ENCODE data around the gene GPR107. TPM values are rescaled to one million over a fixed set of nuclear protein-coding genes. Genes with fewer than 3 reads are reported as not detected.

The GPR107 gene
- total RNA-seq, 4 donors from 2014 or later: 18.9 to 27.0 (median 23.2) TPM

DNA sequence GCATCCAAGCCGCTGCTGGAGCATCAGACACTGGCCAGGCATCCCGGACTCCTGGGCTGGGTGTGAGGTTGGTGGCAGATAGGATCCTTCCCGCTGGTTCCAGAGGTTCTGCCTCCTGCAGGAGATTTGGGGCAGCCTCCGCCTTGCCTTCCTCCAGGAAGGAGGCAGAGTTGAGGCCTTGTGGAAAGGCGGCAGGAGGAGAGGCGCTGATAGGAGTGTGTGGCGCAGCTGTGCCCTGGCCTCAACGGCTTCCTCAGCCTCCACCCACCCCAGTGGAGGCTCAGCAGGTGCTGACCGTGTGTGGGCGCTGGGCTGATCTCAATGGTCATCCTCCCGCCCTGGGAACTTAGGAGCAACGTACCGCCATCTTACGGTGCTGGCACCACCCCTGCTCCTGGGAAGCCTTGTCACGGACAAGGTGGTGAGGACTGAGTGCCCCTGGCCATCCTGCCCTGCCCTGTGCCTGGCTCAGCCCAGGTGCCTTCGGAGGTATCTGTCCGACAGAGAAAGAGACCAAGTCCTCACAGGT, 128.7 kb downstream of the GPR107 start:
- Histone ChIP-seq H3K36me3 (no peaks in the 10 kb centered on the region), H3K4me3 (no peak overlapping the region), H3K9me3 (no peaks in the 10 kb centered on the region), H3K27me3 (no peaks in the 10 kb centered on the region), H3K4me1 (peaks cover 24 to 64% (median 29%) of the 10 kb centered on the region in 3 donors), H3K27ac (peak overlapping the region; percentile 54 to 93 (median 80))
- no peak for DNase-seq
- TF ChIP-seq, protein P1, sequence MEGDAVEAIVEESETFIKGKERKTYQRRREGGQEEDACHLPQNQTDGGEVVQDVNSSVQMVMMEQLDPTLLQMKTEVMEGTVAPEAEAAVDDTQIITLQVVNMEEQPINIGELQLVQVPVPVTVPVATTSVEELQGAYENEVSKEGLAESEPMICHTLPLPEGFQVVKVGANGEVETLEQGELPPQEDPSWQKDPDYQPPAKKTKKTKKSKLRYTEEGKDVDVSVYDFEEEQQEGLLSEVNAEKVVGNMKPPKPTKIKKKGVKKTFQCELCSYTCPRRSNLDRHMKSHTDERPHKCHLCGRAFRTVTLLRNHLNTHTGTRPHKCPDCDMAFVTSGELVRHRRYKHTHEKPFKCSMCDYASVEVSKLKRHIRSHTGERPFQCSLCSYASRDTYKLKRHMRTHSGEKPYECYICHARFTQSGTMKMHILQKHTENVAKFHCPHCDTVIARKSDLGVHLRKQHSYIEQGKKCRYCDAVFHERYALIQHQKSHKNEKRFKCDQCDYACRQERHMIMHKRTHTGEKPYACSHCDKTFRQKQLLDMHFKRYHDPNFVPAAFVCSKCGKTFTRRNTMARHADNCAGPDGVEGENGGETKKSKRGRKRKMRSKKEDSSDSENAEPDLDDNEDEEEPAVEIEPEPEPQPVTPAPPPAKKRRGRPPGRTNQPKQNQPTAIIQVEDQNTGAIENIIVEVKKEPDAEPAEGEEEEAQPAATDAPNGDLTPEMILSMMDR (IDR thresholded peaks at IDR 0.05): no peak
- TF ChIP-seq POLR2A (IDR thresholded peaks at IDR 0.05): no peak
- intact Hi-C loops (cut with DNase I): no loop called here
- WGBS, 2 donors: 76% methylated on average over 9 of the region's 17 CpGs; no CpG with 5 or more reads in 1 of the 2 donors

DNA sequence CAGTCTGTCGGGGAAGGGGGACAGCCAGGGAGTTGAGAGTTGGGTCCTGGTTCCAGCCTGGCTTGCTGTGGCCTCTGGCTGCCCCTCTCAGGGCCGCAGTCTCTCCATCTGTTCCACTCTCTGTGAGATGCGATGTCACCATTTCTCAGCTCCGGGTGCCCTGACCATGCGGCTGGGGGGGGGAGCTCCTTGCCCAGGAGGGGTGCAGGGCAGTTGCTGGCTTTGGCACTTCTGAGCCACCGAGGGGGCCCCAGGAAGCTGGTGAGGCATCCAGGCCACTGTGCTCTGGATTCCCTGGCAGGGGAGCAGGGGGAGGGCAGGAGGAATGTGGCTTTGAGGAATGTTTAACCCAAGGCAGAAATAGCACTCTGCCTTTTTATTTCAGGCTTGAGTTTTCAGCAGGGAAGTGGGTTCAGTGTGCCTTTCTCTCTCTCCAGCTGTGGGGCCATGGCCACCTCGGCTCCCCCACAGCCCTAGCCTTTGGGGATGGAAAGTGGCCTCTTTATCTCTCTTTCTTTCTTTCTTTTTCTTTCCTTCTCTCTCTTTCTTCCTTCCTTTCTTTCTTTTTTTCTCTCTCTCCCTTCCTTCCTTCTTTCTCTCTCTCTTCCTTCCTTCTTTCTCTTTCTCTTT, 129.5 kb downstream of the GPR107 start:
- WGBS, 2 donors: 9 to 46% methylated on average over 1 to 2 of the region's 7 CpGs
- Histone ChIP-seq H3K36me3 (no peaks in the 10 kb centered on the region), H3K27ac (peak overlapping the region; percentile 54 to 93 (median 80)), H3K9me3 (no peaks in the 10 kb centered on the region), H3K4me1 (peaks cover 29 to 70% (median 35%) of the 10 kb centered on the region in 3 donors), H3K27me3 (no peaks in the 10 kb centered on the region), H3K4me3 (no peak overlapping the region)
- intact Hi-C loops (cut with DNase I): no loop called here
- no peak for TF ChIP-seq POLR2A (IDR thresholded peaks at IDR 0.05)
- TF ChIP-seq, protein P1 (IDR thresholded peaks at IDR 0.05): no peak
- DNase-seq: no peak

DNA sequence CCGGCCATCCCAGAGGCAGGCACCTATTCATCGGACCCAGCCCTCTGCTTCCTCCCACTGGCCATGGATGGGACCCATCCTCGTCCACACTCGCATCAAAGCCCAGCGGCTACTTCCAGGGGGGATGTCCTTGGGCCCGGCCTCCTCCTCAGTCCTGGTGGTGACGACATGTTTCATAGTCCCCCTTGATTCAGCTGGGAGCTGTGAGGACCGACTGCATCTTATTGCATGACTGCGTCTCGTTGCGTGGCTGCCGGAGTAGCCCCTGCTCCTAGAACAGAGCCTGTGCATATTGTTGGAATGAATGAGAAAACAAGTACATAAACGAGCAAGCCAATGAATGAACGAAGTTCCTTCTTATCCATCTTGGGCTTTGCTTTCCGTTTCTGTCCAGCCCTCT, 131.3 kb downstream of the GPR107 start:
- intact Hi-C loops (cut with DNase I): no loop called here
- peak overlapping the region; percentile 81 to 94 (median 90) for H3K27ac ChIP-seq
- WGBS, 2 donors: 85 to 90% methylated on average over 12 to 13 of the region's 15 CpGs
- H3K27me3 ChIP-seq: no peaks in the 10 kb centered on the region
- TF ChIP-seq, protein P1 (IDR thresholded peaks at IDR 0.05): no peak
- no peak for TF ChIP-seq POLR2A (IDR thresholded peaks at IDR 0.05)
- H3K9me3 ChIP-seq: no peaks in the 10 kb centered on the region
- H3K36me3 ChIP-seq: no peaks in the 10 kb centered on the region
- peak overlapping the region in 1 of 4 donors; percentile 9 for H3K4me3 ChIP-seq
- peaks cover 35 to 84% (median 35%) of the 10 kb centered on the region in 3 donors for H3K4me1 ChIP-seq
- no peak for DNase-seq

DNA sequence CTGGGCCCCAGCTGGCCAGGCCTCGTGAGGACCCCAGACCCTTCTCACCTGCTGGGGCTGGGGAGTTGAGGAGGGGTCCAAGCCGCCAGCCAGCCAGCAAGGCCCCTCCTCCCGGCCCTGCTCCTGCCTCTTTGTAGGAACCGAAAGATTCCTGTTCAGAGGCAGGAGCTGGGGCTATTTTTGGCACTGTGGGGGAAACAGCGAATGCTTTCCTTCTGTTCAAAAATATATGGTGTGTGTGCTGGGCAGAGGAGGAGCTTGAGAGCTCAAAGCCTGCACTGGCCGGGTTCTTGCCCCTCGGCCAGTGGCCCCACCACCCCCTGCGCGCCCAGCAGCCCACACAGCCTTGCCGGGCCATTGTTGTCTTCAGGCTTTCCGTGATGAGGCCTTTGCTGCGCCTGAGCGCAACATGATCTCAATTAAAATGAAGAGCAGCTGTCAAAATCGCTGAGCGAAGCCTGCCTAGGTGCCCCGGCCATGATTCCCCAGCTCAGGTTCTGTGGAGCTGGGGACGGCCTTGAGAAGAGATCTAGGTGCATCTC, 131.9 kb downstream of the GPR107 start:
- peak overlapping the region; percentile 81 to 94 (median 90) for H3K27ac ChIP-seq
- TF ChIP-seq, protein P1 (IDR thresholded peaks at IDR 0.05): no peak
- no peak for TF ChIP-seq POLR2A (IDR thresholded peaks at IDR 0.05)

DNA sequence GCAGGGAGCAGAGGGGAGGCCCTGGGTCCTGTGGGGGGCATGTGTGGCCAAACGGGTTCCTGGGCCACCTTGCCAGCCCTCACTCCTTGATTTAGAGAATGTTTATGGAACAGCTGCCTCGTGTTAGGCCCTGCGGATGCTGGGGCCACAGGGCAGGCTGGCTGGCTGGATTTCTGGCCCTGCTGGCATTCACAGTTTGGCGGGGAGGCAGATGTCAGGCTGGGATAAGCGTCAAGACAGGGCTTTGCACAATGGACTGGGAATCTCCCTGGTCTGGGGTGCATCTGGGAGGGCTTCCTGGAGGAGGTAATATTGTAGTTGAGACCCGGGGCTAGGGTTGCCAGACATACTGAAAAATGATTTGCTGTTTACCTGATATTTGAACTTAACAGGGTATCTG, 132.3 kb downstream of the GPR107 start:
- 17 to 38% methylated on average over 1 to 5 of the region's 6 CpGs for WGBS, 2 donors
- intact Hi-C loops (cut with DNase I): no loop called here

More for the DNA sequence above, 131.9 kb downstream of the GPR107 start:
- H3K4me1 ChIP-seq: peaks cover 35 to 90% (median 35%) of the 10 kb centered on the region in 3 donors
- no peaks in the 10 kb centered on the region for H3K9me3 ChIP-seq
- no peaks in the 10 kb centered on the region for H3K27me3 ChIP-seq
- DNase-seq: no peak
- H3K36me3 ChIP-seq: no peaks in the 10 kb centered on the region
- H3K4me3 ChIP-seq: peak overlapping the region in 1 of 4 donors; percentile 9
- 53% methylated on average over 7 of the region's 17 CpGs; no CpG with 5 or more reads in 1 of the 2 donors for WGBS, 2 donors
- intact Hi-C loops (cut with DNase I): no loop called here

More for the DNA sequence above, 132.3 kb downstream of the GPR107 start:
- H3K4me1 ChIP-seq: peaks cover 35 to 91% (median 35%) of the 10 kb centered on the region in 3 donors
- DNase-seq: no peak
- H3K9me3 ChIP-seq: no peaks in the 10 kb centered on the region
- no peaks in the 10 kb centered on the region for H3K36me3 ChIP-seq
- peak overlapping the region in 1 of 4 donors; percentile 9 for H3K4me3 ChIP-seq
- H3K27me3 ChIP-seq: no peaks in the 10 kb centered on the region
- peak overlapping the region; percentile 81 to 94 (median 90) for H3K27ac ChIP-seq
- no peak for TF ChIP-seq POLR2A (IDR thresholded peaks at IDR 0.05)
- TF ChIP-seq, protein P1 (IDR thresholded peaks at IDR 0.05): no peak

Data from esophagus squamous epithelium (tissue), 5 donors.